Body of pancreas (tissue), 4 donors: ENCODE data around the gene MYLIP. TPM values are rescaled to one million over a fixed set of nuclear protein-coding genes. Genes with fewer than 3 reads are reported as not detected.
A peak's percentile ranks its signal among the peaks of the same experiment; 100 is the strongest.

Source experiments
- ATAC-seq: fragments of 150-250 bp; one replicate; pipeline ENCODE4 v1.9.1; 2016
- DNase-seq, 4 donors: peaks; one replicate each; pipeline ENCODE4 v3.0.0-alpha.2; 2019
- H3K27ac ChIP-seq, 4 donors: fragments of 200-600 bp; sonication (generic); 1 replicate in 3 of 4; 2 replicates in 1 of 4; pipeline versions ENCODE4 v1.5.1 to v1.6.1; 2016 to 2019; ENCODE audit warnings: mild to moderate bottlenecking in 1 of 4, mixed read lengths in 1 of 4, moderate library complexity in 1 of 4
- H3K27me3 ChIP-seq, 2 donors: fragments of 200-600 bp; sonication (generic); one replicate each; pipeline ENCODE4 v1.6.0; 2016; ENCODE audit warnings: mild to moderate bottlenecking in 1 of 2
- H3K36me3 ChIP-seq, 2 donors: fragments of 200-600 bp; sonication (generic); replicated peaks in 1 of 2; 2 replicates each; pipeline ENCODE4 v1.5.1; 2016; ENCODE audit warnings: low read depth in 2 of 2; ENCODE audit not compliant: insufficient read depth in 1 of 2
- H3K4me1 ChIP-seq: fragments of 200-600 bp; sonication (generic); one replicate; pipeline ENCODE4 v1.6.0; 2016
- H3K4me3 ChIP-seq, 2 donors: fragments of 200-600 bp; sonication (generic); 1 replicate in 1 of 2; 2 replicates in 1 of 2; pipeline ENCODE4 v1.5.1; 2016 to 2019
- H3K9me3 ChIP-seq, 3 donors: fragments of 200-600 bp; sonication (generic); 1 replicate in 2 of 3; 2 replicates in 1 of 3; pipeline ENCODE4 v1.5.1; 2016
- POLR2A ChIP-seq, 3 donors: fragments of 450-650 bp; IDR thresholded peaks; one replicate each; pipeline ENCODE4 v1.6.1; 2016; ENCODE audit warnings: antibody characterized with exemption in 3 of 3, mild to moderate bottlenecking in 2 of 3
- WGBS, 2 donors: methylation state at CpG; one replicate each; pipeline ENCODE4 v1.1.5; 2017; 5-methylcytosine and 5-hydroxymethylcytosine counted together
- intact Hi-C: fragments of 100-400 bp; cut with DNase I; formaldehyde crosslinking; loops from one replicate; pipeline ENCODE4 v1.15.1; 2023
- total RNA-seq, 2 donors: library from RNA; depleted of rRNA; stranded (reverse); fragments of >200 nt; gene quantifications; one replicate each; pipeline ENCODE4 v1.1.0, GENCODE V29; 2016
- TF ChIP-seq, protein P1 (sequence below), 7 experiments: fragments of 450-650 bp in 4 of 7; fragments of 200-600 bp in 3 of 7; sonication (generic) in 3 of 7; IDR thresholded peaks; one replicate each; pipeline ENCODE4 v1.5.1; 2016 to 2019; ENCODE audit warnings: antibody characterized with exemption in 7 of 7

The MYLIP gene
- total RNA-seq, 2 donors from 2014 or later = 13.2 to 28.7 TPM

- intact Hi-C loops = no loop called here
Measured at GRCh38 chr6:16145038-16145437, 16.2 kb downstream of the MYLIP start.

GRCh38 chr6:16146028-16146427 lies 17.1 kb downstream of the MYLIP start:
- no peak for ATAC-seq
- 51 to 55% methylated on average over 4 of the region's 4 CpGs for WGBS, 2 donors
- H3K36me3 ChIP-seq = peaks cover 7 to 30% of the 10 kb centered on the region in 2 donors
- no peak overlapping the region for H3K4me3 ChIP-seq
- DNase-seq = no peak
- no peak for TF ChIP-seq POLR2A (IDR thresholded peaks at IDR 0.05)
- TF ChIP-seq, protein P1, sequence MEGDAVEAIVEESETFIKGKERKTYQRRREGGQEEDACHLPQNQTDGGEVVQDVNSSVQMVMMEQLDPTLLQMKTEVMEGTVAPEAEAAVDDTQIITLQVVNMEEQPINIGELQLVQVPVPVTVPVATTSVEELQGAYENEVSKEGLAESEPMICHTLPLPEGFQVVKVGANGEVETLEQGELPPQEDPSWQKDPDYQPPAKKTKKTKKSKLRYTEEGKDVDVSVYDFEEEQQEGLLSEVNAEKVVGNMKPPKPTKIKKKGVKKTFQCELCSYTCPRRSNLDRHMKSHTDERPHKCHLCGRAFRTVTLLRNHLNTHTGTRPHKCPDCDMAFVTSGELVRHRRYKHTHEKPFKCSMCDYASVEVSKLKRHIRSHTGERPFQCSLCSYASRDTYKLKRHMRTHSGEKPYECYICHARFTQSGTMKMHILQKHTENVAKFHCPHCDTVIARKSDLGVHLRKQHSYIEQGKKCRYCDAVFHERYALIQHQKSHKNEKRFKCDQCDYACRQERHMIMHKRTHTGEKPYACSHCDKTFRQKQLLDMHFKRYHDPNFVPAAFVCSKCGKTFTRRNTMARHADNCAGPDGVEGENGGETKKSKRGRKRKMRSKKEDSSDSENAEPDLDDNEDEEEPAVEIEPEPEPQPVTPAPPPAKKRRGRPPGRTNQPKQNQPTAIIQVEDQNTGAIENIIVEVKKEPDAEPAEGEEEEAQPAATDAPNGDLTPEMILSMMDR (IDR thresholded peaks at IDR 0.05) = no peak
- intact Hi-C loops = no loop called here
- H3K9me3 ChIP-seq = no peaks in the 10 kb centered on the region
- no peaks in the 10 kb centered on the region for H3K27me3 ChIP-seq
- peak overlapping the region in 2 of 4 donors; percentile 2 to 23 for H3K27ac ChIP-seq
- H3K4me1 ChIP-seq = peaks cover 39% of the 10 kb centered on the region

More at GRCh38 chr6:16145038-16145437, 16.2 kb downstream of the MYLIP start:
- H3K27ac ChIP-seq = no peak overlapping the region
- H3K9me3 ChIP-seq = no peaks in the 10 kb centered on the region
- no peak for DNase-seq
- TF ChIP-seq POLR2A (IDR thresholded peaks at IDR 0.05) = no peak
- TF ChIP-seq, protein P1 (IDR thresholded peaks at IDR 0.05) = no peak
- H3K36me3 ChIP-seq = peaks cover 7 to 30% of the 10 kb centered on the region in 2 donors
- no peaks in the 10 kb centered on the region for H3K27me3 ChIP-seq
- WGBS, 2 donors = 86 to 91% methylated on average over 13 of the region's 13 CpGs
- H3K4me3 ChIP-seq = no peak overlapping the region
- ATAC-seq = no peak
- H3K4me1 ChIP-seq = peaks cover 39% of the 10 kb centered on the region

GRCh38 chr6:16146527-16146955 lies 17.7 kb downstream of the MYLIP start:
- peaks cover 39% of the 10 kb centered on the region for H3K4me1 ChIP-seq
- TF ChIP-seq, protein P1 (IDR thresholded peaks at IDR 0.05) = no peak
- no peak for TF ChIP-seq POLR2A (IDR thresholded peaks at IDR 0.05)
- 20 to 21% methylated on average over 8 of the region's 8 CpGs for WGBS, 2 donors
- intact Hi-C loops = no loop called here
- H3K27me3 ChIP-seq = no peaks in the 10 kb centered on the region
- peak; percentile 38 for ATAC-seq
- H3K36me3 ChIP-seq = peaks cover 7 to 30% of the 10 kb centered on the region in 2 donors
- H3K9me3 ChIP-seq = no peaks in the 10 kb centered on the region
- DNase-seq = peak in 2 of 4 donors; percentile 32
- H3K4me3 ChIP-seq = no peak overlapping the region
- peak overlapping the region in 1 of 4 donors; percentile 23 for H3K27ac ChIP-seq

DNA sequence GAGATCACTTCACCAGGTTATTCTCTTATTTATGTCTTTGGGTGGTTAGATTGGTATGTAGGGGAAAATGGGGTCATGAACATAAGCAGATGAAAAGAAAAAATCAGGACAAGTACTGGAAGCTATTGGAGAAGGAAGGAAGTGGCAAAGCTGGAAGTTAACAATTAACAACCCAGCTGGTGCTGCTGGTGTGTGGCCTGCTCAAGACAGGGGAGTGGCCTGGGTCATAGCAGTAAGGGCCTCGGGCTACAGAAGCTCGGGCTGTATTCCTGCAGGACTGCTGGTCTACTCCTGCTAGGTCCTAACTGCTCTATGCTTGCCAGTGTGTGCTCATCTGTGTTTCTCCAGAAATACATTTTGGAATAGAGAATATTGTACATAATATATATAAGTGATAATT lies 19.6 kb downstream of the MYLIP start:
- Histone ChIP-seq H3K4me3 (no peak overlapping the region), H3K27ac (no peak overlapping the region), H3K4me1 (peaks cover 39% of the 10 kb centered on the region), H3K36me3 (peaks cover 7 to 15% of the 10 kb centered on the region in 2 donors), H3K9me3 (no peaks in the 10 kb centered on the region), H3K27me3 (no peaks in the 10 kb centered on the region)
- peak; percentile 83 for ATAC-seq
- WGBS, 2 donors = 3 to 31% methylated on average over 2 of the region's 2 CpGs
- TF ChIP-seq, protein P1 (IDR thresholded peaks at IDR 0.05) = no peak
- no peak for TF ChIP-seq POLR2A (IDR thresholded peaks at IDR 0.05)
- peak; percentile 60 to 78 (median 74) for DNase-seq
- intact Hi-C loops = no loop called here

GRCh38 chr6:16149305-16149704 lies 20.4 kb downstream of the MYLIP start:
- no peak for TF ChIP-seq POLR2A (IDR thresholded peaks at IDR 0.05)
- TF ChIP-seq, protein P1 (IDR thresholded peaks at IDR 0.05) = no peak
- H3K27me3 ChIP-seq = no peaks in the 10 kb centered on the region
- H3K27ac ChIP-seq = no peak overlapping the region
- DNase-seq (no peak), ATAC-seq (no peak)
- H3K36me3 ChIP-seq = peaks cover 7 to 9% of the 10 kb centered on the region in 2 donors
- no peaks in the 10 kb centered on the region for H3K9me3 ChIP-seq
- 91 to 100% methylated on average over 2 of the region's 2 CpGs for WGBS, 2 donors
- no peak overlapping the region for H3K4me3 ChIP-seq
- peaks cover 39% of the 10 kb centered on the region for H3K4me1 ChIP-seq
- intact Hi-C loops = no loop called here
